Activated T-helper 1 cell treated with anti-CD3 and anti-CD28 coated beads, Interleukin-2, amount 50 U/mL, for 16 hours (primary cell): Measurements from ENCODE around the gene AKNA.
"Not testable (repeated sequence)": the region's sequence is repeated elsewhere in the genome, so short reads cannot be mapped to it uniquely, and the experiment has no call there.

Experiments
- DNase-seq, 2 donors: peaks; one replicate each; pipeline ENCODE4 v3.0.0-alpha.2; 2020; ENCODE audit warnings: low read depth in 1 of 2, low spot score in 1 of 2

Gene AKNA

GRCh38 chr9:114341991-114342390 lies 45.8 kb downstream of the AKNA start:
- no peak for DNase-seq

- no peak for DNase-seq
These were observed 46.5 kb downstream of the AKNA start for GRCh38 chr9:114341152-114341830.

GRCh38 chr9:114339130-114339908 lies 48.5 kb downstream of the AKNA start:
- peak; percentile 28 to 30 for DNase-seq

GRCh38 chr9:114338187-114338586 lies 49.6 kb downstream of the AKNA start:
- DNase-seq = no peak

- DNase-seq = no peak
These were observed 50.9 kb downstream of the AKNA start for GRCh38 chr9:114336699-114337395.

- no peak for DNase-seq
These were observed 51.6 kb downstream of the AKNA start for GRCh38 chr9:114336157-114336556.

GRCh38 chr9:114335745-114336144 lies 52.0 kb downstream of the AKNA start:
- DNase-seq = no peak

GRCh38 chr9:114334490-114334889 lies 53.3 kb downstream of the AKNA start:
- DNase-seq = no peak

GRCh38 chr9:114333718-114334117 lies 54.1 kb downstream of the AKNA start:
- DNase-seq = not testable (repeated sequence)

- not testable (repeated sequence) for DNase-seq
These were observed 55.2 kb downstream of the AKNA start for GRCh38 chr9:114332474-114333040.

- DNase-seq = not testable (repeated sequence)
These were observed 56.3 kb downstream of the AKNA start for GRCh38 chr9:114331229-114332195.

GRCh38 chr9:114330636-114331035 lies 57.1 kb downstream of the AKNA start:
- no peak for DNase-seq

- not testable (repeated sequence) for DNase-seq
These were observed 58.2 kb downstream of the AKNA start, which contains the start of gene ORM2 for GRCh38 chr9:114329625-114330022. Gene ORM2, plus strand, starts transcription at chr9:114329869. Its CDS starts 36 bp downstream, at chr9:114329905.

GRCh38 chr9:114328937-114329624 lies 58.7 kb downstream of the AKNA start:
- DNase-seq = not testable (repeated sequence)

GRCh38 chr9:114328357-114328820 lies 59.4 kb downstream of the AKNA start:
- not testable (repeated sequence) for DNase-seq

GRCh38 chr9:114327749-114328148 lies 60.0 kb downstream of the AKNA start:
- no peak for DNase-seq

- DNase-seq = not testable (repeated sequence)
These were observed 62.0 kb downstream of the AKNA start for GRCh38 chr9:114325684-114326254.

GRCh38 chr9:114324965-114325364 lies 62.8 kb downstream of the AKNA start:
- not testable (repeated sequence) for DNase-seq

GRCh38 chr9:114324492-114324891 lies 63.3 kb downstream of the AKNA start:
- no peak for DNase-seq
